ENCODE measurements around the gene EFNA1. TPM values are rescaled to one million over a fixed set of nuclear protein-coding genes. Genes with fewer than 3 reads are reported as not detected.

Gene EFNA1
- total and polyA plus RNA-seq, 2 of the 13 experiments (the other 11 are each of a cell fraction or from before 2014, with no cell fraction given), result 81.8 to 874 TPM

DNA sequence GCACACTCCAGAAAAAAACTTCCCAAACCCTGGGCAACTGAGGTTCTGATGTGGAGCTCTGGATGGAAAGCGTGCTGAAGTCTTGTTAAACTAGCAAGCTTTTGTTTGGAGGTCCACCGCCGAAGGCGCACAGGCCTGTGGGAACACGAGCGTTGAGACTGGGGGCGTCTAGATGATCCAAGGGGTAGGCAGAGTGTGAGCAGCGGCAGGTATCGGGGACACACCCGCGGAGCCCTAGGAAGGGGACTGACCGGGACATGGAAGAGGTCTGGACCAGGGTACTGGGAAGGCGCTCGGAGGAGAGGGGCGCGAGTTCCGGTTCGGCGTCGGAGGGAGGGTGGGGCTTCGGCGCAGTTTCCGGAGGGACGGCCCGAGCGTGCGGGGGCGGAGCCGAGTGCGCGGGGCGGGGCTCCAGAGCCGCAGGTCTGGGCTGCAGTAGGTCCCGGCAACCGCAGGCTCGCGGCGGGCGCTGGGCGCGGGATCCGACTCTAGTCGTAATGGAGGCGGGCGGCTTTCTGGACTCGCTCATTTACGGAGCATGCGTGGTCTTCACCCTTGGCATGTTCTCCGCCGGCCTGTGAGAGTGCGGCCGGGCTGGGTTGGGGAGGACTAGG lies 7.8 kb downstream of the EFNA1 start, which contains the start of gene SLC50A1 (continued):
- TF ChIP-seq MAFK (conservative IDR thresholded peaks at IDR 0.05 in 1 of 2, IDR thresholded peaks at IDR 0.05 in 1 of 2; ENCODE audit: low read length in 2 of 2), result no peak
- TF ChIP-seq, protein P1, sequence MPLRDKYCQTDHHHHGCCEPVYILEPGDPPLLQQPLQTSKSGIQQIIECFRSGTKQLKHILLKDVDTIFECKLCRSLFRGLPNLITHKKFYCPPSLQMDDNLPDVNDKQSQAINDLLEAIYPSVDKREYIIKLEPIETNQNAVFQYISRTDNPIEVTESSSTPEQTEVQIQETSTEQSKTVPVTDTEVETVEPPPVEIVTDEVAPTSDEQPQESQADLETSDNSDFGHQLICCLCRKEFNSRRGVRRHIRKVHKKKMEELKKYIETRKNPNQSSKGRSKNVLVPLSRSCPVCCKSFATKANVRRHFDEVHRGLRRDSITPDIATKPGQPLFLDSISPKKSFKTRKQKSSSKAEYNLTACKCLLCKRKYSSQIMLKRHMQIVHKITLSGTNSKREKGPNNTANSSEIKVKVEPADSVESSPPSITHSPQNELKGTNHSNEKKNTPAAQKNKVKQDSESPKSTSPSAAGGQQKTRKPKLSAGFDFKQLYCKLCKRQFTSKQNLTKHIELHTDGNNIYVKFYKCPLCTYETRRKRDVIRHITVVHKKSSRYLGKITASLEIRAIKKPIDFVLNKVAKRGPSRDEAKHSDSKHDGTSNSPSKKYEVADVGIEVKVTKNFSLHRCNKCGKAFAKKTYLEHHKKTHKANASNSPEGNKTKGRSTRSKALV (CRISPR knock-in tag; IDR thresholded peaks at IDR 0.05), result peak; percentile 75; the same call in 1 of the 2 replicates
- no peak for TF ChIP-seq RFX3 (CRISPR knock-in tag; IDR thresholded peaks at IDR 0.05)
- peak; percentile 86; the same call in 1 of the 2 replicates for TF ChIP-seq ZNF510 (CRISPR knock-in tag; IDR thresholded peaks at IDR 0.05; ENCODE audit: low read depth)
- no peak for TF ChIP-seq HDAC2 (CRISPR knock-in tag; IDR thresholded peaks at IDR 0.05)
- TF ChIP-seq, protein P2, sequence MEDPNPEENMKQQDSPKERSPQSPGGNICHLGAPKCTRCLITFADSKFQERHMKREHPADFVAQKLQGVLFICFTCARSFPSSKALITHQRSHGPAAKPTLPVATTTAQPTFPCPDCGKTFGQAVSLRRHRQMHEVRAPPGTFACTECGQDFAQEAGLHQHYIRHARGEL (CRISPR knock-in tag; IDR thresholded peaks at IDR 0.05), result no peak
- TF ChIP-seq TP53 (CRISPR knock-in tag; conservative IDR thresholded peaks at IDR 0.05), result no peak
- TF ChIP-seq TEAD2 (CRISPR knock-in tag; IDR thresholded peaks at IDR 0.05), result no peak
- TF ChIP-seq CENPT (CRISPR knock-in tag; IDR thresholded peaks at IDR 0.05; ENCODE audit: low read depth), result no peak
- TF ChIP-seq PTBP1 (IDR thresholded peaks at IDR 0.05; ENCODE audit: low read depth, low read length, poor library complexity, severe bottlenecking), result no peak
- TF ChIP-seq, protein P3, sequence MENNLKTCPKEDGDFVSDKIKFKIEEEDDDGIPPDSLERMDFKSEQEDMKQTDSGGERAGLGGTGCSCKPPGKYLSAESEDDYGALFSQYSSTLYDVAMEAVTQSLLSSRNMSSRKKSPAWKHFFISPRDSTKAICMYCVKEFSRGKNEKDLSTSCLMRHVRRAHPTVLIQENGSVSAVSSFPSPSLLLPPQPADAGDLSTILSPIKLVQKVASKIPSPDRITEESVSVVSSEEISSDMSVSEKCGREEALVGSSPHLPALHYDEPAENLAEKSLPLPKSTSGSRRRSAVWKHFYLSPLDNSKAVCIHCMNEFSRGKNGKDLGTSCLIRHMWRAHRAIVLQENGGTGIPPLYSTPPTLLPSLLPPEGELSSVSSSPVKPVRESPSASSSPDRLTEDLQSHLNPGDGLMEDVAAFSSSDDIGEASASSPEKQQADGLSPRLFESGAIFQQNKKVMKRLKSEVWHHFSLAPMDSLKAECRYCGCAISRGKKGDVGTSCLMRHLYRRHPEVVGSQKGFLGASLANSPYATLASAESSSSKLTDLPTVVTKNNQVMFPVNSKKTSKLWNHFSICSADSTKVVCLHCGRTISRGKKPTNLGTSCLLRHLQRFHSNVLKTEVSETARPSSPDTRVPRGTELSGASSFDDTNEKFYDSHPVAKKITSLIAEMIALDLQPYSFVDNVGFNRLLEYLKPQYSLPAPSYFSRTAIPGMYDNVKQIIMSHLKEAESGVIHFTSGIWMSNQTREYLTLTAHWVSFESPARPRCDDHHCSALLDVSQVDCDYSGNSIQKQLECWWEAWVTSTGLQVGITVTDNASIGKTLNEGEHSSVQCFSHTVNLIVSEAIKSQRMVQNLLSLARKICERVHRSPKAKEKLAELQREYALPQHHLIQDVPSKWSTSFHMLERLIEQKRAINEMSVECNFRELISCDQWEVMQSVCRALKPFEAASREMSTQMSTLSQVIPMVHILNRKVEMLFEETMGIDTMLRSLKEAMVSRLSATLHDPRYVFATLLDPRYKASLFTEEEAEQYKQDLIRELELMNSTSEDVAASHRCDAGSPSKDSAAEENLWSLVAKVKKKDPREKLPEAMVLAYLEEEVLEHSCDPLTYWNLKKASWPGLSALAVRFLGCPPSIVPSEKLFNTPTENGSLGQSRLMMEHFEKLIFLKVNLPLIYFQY (CRISPR knock-in tag; IDR thresholded peaks at IDR 0.05; ENCODE audit: borderline replicate concordance), result no peak; the same call in 1 of the 2 replicates
- peak; percentile 82 for TF ChIP-seq ETV5 (CRISPR knock-in tag; IDR thresholded peaks at IDR 0.05; ENCODE audit: borderline replicate concordance)
- no peak for TF ChIP-seq MED13 (CRISPR knock-in tag; IDR thresholded peaks at IDR 0.05)
- peak; percentile 87; the same call in 1 of the 2 replicates for TF ChIP-seq FIP1L1 (IDR thresholded peaks at IDR 0.05; ENCODE audit: borderline replicate concordance, insufficient read depth, low read depth, low read length)
- no peak for TF ChIP-seq ZNF282 (IDR thresholded peaks at IDR 0.05; ENCODE audit: partially characterized antibody)
- no peak; the same call in 1 of the 2 replicates for TF ChIP-seq ZNF703 (CRISPR knock-in tag; IDR thresholded peaks at IDR 0.05; ENCODE audit: borderline replicate concordance)
- TF ChIP-seq, protein P4, sequence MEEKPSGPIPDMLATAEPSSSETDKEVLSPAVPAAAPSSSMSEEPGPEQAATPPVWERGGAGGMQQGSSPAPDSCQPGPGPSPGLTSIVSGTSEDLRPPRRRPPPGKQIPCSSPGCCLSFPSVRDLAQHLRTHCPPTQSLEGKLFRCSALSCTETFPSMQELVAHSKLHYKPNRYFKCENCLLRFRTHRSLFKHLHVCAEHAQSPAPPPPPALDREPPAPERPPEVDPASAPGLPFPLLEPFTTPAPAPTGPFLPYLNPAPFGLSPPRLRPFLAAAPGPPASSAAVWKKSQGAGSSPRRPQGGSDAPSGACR (CRISPR knock-in tag; IDR thresholded peaks at IDR 0.05), result no peak
- peak; percentile 8 for TF ChIP-seq XBP1 (CRISPR knock-in tag; IDR thresholded peaks at IDR 0.05)
- TF ChIP-seq SMARCC2 (IDR thresholded peaks at IDR 0.05), result no peak
- peak; percentile 98 for TF ChIP-seq SSRP1 (CRISPR knock-in tag; IDR thresholded peaks at IDR 0.05)
- TF ChIP-seq ZNF446 (CRISPR knock-in tag; IDR thresholded peaks at IDR 0.05), result no peak
- no peak; the same call in 1 of the 2 replicates for TF ChIP-seq KDM4B (CRISPR knock-in tag; IDR thresholded peaks at IDR 0.05)
- 0 out of 2 replicates have a peak, but pooled peaks have one; percentile 15 for TF ChIP-seq KMT2B (CRISPR knock-in tag; IDR thresholded peaks at IDR 0.05)
- peak; percentile 46; the same call in 1 of the 2 replicates for TF ChIP-seq ZNF777 (CRISPR knock-in tag; IDR thresholded peaks at IDR 0.05)

Data from HepG2 (cell line).